IMR-90 (cell line): ENCODE results near the gene SPAG16. TPM values are rescaled to one million over a fixed set of nuclear protein-coding genes. Genes with fewer than 3 reads are reported as not detected.

Experiments
- ATAC-seq: fragments of 200-7000 bp; cut with Tn5 transposase; 2 replicates; pipeline ENCODE4 v1.9.1; 2020; ENCODE audit warnings: low read depth, mild to moderate bottlenecking, moderate library complexity
- BruUV-seq: library from RNA; stranded (reverse); fragments of 400-500 nt; replicated peaks from 2 replicates; lab custom pipeline; 2021; lab: Mats Ljungman, UMichigan
- CTCF ChIA-PET: fragments of 300-600 bp; formaldehyde crosslinking; extraction: SDS; loops from one replicate; lab custom pipeline; 2021; ENCODE audit warnings: antibody characterized with exemption; lab: Yijun Ruan, JAX
- POLR2A ChIA-PET: fragments of 300-600 bp; sonication (Branson Sonifier 250); formaldehyde crosslinking; loops from one replicate; lab custom pipeline; 2022; ENCODE audit warnings: antibody characterized with exemption; ENCODE audit not compliant: unreplicated experiment; lab: Charles Lee
- DNase-seq: peaks from one replicate; pipeline ENCODE4 v3.0.0; 2013
- H2AFZ ChIP-seq: replicated peaks from 2 replicates; pipeline ENCODE3; 2013; ENCODE audit warnings: low read length, mild to moderate bottlenecking; ENCODE audit not compliant: poor library complexity
- H2AK5ac ChIP-seq: 2 replicates; pipeline ENCODE4 v1.6.1; 2013; ENCODE audit warnings: low read depth, low read length, inconsistent platforms
- H2AK9ac ChIP-seq: replicated peaks from 2 replicates; pipeline ENCODE3; 2013; ENCODE audit warnings: mild to moderate bottlenecking, low read depth, low read length, moderate library complexity; ENCODE audit not compliant: poor library complexity
- H2BK120ac ChIP-seq: 2 replicates; pipeline ENCODE4 v1.6.1; 2013; ENCODE audit warnings: low read depth, low read length, inconsistent platforms
- H2BK15ac ChIP-seq: 3 replicates; pipeline ENCODE4 v1.6.1; 2013; ENCODE audit warnings: low read depth, low read length, inconsistent platforms
- H2BK20ac ChIP-seq: 2 replicates; pipeline ENCODE4 v1.6.1; 2013; ENCODE audit warnings: low read depth, mild to moderate bottlenecking, inconsistent platforms, low read length, moderate library complexity
- H2BK5ac ChIP-seq: 2 replicates; pipeline ENCODE4 v1.6.1; 2013; ENCODE audit warnings: mild to moderate bottlenecking, low read depth, low read length, inconsistent platforms; ENCODE audit not compliant: poor library complexity, severe bottlenecking
- H3K14ac ChIP-seq: replicated peaks from 2 replicates; pipeline ENCODE4 v1.6.1; 2013; ENCODE audit warnings: low read depth, low read length, inconsistent platforms
- H3K18ac ChIP-seq: 2 replicates; pipeline ENCODE4 v1.6.1; 2013; ENCODE audit warnings: low read depth, low read length, control low read depth
- H3K23ac ChIP-seq: 2 replicates; pipeline ENCODE4 v1.6.1; 2013; ENCODE audit warnings: low read depth, low read length, inconsistent platforms
- H3K27ac ChIP-seq: 2 replicates; pipeline ENCODE4 v1.5.1; 2013; ENCODE audit warnings: mild to moderate bottlenecking, control low read depth, low read length; ENCODE audit not compliant: insufficient read depth
- H3K27me3 ChIP-seq: 2 replicates; pipeline ENCODE4 v1.6.1; 2013; ENCODE audit warnings: low read length; ENCODE audit not compliant: control insufficient read depth, insufficient read depth
- H3K36me3 ChIP-seq: 2 replicates; pipeline ENCODE4 v1.6.1; 2013; ENCODE audit warnings: low read length, mixed read lengths; ENCODE audit not compliant: control insufficient read depth, insufficient read depth
- H3K4ac ChIP-seq: 2 replicates; pipeline ENCODE4 v1.6.1; 2013; ENCODE audit warnings: low read depth, low read length, inconsistent platforms
- H3K4me1 ChIP-seq: 2 replicates; pipeline ENCODE4 v1.6.1; 2013; ENCODE audit warnings: low read length, mixed read lengths; ENCODE audit not compliant: control insufficient read depth, insufficient read depth
- H3K4me2 ChIP-seq: 2 replicates; pipeline ENCODE4 v1.6.1; 2013; ENCODE audit warnings: low read depth, mild to moderate bottlenecking, control low read depth, low read length, moderate library complexity
- H3K4me3 ChIP-seq: 2 replicates; pipeline ENCODE4 v1.5.1; 2013; ENCODE audit warnings: low read depth, mild to moderate bottlenecking, control low read depth, low read length, moderate library complexity; ENCODE audit not compliant: insufficient read depth
- H3K56ac ChIP-seq: 2 replicates; pipeline ENCODE4 v1.6.1; 2013; ENCODE audit warnings: low read length, inconsistent platforms; ENCODE audit not compliant: insufficient read depth; ENCODE audit errors: extremely low read depth
- H3K79me1 ChIP-seq, 2 experiments: 2 replicates each; pipeline ENCODE4 v1.6.1; 2013; ENCODE audit warnings: low read length in 2 of 2, inconsistent platforms in 1 of 2, low read depth in 1 of 2
- H3K9ac ChIP-seq: 2 replicates; pipeline ENCODE4 v1.6.1; 2013; ENCODE audit warnings: low read depth, low read length, control low read depth
- H3K9me1 ChIP-seq: 2 replicates; pipeline ENCODE4 v1.6.1; 2013; ENCODE audit warnings: low read length, inconsistent platforms; ENCODE audit not compliant: insufficient read depth
- H3K9me3 ChIP-seq: 2 replicates; pipeline ENCODE4 v1.6.1; 2013; ENCODE audit warnings: low read length; ENCODE audit not compliant: control insufficient read depth, insufficient read depth
- H4K20me1 ChIP-seq: 2 replicates; pipeline ENCODE4 v1.6.1; 2013; ENCODE audit warnings: low read length, inconsistent platforms; ENCODE audit not compliant: insufficient read depth
- H4K5ac ChIP-seq: 2 replicates; pipeline ENCODE4 v1.6.1; 2013; ENCODE audit warnings: mild to moderate bottlenecking, low read depth, low read length, control low read depth
- H4K8ac ChIP-seq, 2 experiments: 2 replicates each; pipeline ENCODE4 v1.6.1; 2013; ENCODE audit warnings: low read depth in 2 of 2, low read length in 2 of 2, control low read depth in 1 of 2, inconsistent platforms in 1 of 2
- H4K91ac ChIP-seq: 2 replicates; pipeline ENCODE4 v1.6.1; 2013; ENCODE audit warnings: low read depth, low read length, inconsistent platforms; ENCODE audit not compliant: insufficient read depth
- BHLHE40 ChIP-seq: fragments of 150-350 bp; IDR thresholded peaks from 2 replicates; pipeline ENCODE4 v1.6.1; 2016; ENCODE audit warnings: mild to moderate bottlenecking, low read depth, low read length
- CEBPB ChIP-seq: IDR thresholded peaks from 2 replicates; pipeline ENCODE4 v1.6.1; 2012; ENCODE audit warnings: low read depth, low read length, improper control_type of control experiment
- MXI1 ChIP-seq: IDR thresholded peaks from 2 replicates; pipeline ENCODE4 v1.6.1; 2012; ENCODE audit warnings: low read depth, mild to moderate bottlenecking, low read length, moderate library complexity, borderline replicate concordance
- NFE2L2 ChIP-seq: fragments of 150-350 bp; IDR thresholded peaks from 2 replicates; pipeline ENCODE4 v1.6.1; 2016; ENCODE audit warnings: low read depth, mild to moderate bottlenecking, low read length
- POLR2A ChIP-seq: IDR thresholded peaks from 2 replicates; pipeline ENCODE4 v1.6.1; 2012; ENCODE audit warnings: mild to moderate bottlenecking, low read depth, low read length
- RAD21 ChIP-seq: IDR thresholded peaks from 2 replicates; pipeline ENCODE4 v1.6.1; 2012; ENCODE audit warnings: low read length, improper control_type of control experiment
- RCOR1 ChIP-seq: IDR thresholded peaks from 2 replicates; pipeline ENCODE4 v1.6.1; 2012; ENCODE audit warnings: mild to moderate bottlenecking, low read length, improper control_type of control experiment; ENCODE audit not compliant: insufficient replicate concordance
- RFX5 ChIP-seq: IDR thresholded peaks from 2 replicates; pipeline ENCODE4 v1.8.0; 2012; ENCODE audit warnings: low read depth, mild to moderate bottlenecking, low read length, moderate library complexity
- SMC3 ChIP-seq: fragments of 150-350 bp; IDR thresholded peaks from 2 replicates; pipeline ENCODE4 v1.6.1; 2016; ENCODE audit warnings: low read depth, mild to moderate bottlenecking, antibody characterized with exemption, low read length, moderate library complexity
- WGBS, 2 experiments: methylation state at CpG; one replicate each; pipeline versions ENCODE4 v1.1.5 to v1.1.7; 2013; ENCODE audit warnings: missing lambda C conversion rate in 2 of 2; ENCODE audit not compliant: insufficient read length in 1 of 2; ENCODE audit errors: extremely low coverage in 2 of 2; 5-methylcytosine and 5-hydroxymethylcytosine counted together
- dilution Hi-C: fragments of 300-500 bp; cut with HindIII; formaldehyde crosslinking; loops from one replicate; pipeline ENCODE4 v1.14.3; 2018; ENCODE audit warnings: low sequenced_read_pairs; ENCODE audit not compliant: unreplicated experiment
- in situ Hi-C: fragments of 300-500 bp; cut with MboI; formaldehyde crosslinking; loops from 3 replicates; pipeline ENCODE4 v1.14.3; 2019; ENCODE audit warnings: low sequenced_read_pairs, inconsistent platforms, mixed read lengths
- intact Hi-C: fragments of 100-400 bp; cut with micrococcal nuclease; formaldehyde crosslinking; loops from 2 replicates; pipeline ENCODE4 v1.10.0; 2022
- polyA plus RNA-seq, 3 experiments: library from polyadenylated mRNA; depleted of rRNA; stranded (reverse); fragments of >200 nt; gene quantifications; 2 replicates each; pipeline ENCODE4 v1.2.3, GENCODE V29; 2012; ENCODE audit warnings: low replicate concordance in 1 of 3
- total RNA-seq: library from RNA; depleted of rRNA; stranded (reverse); fragments of >200 nt; gene quantifications from 2 replicates; pipeline ENCODE4 v1.2.3, GENCODE V29; 2012
- TF ChIP-seq, protein P1 (sequence below): conservative IDR thresholded peaks from 2 replicates; pipeline ENCODE4 v1.5.1; 2012; ENCODE audit warnings: mild to moderate bottlenecking, low read depth, low read length, improper control_type of control experiment
- TF ChIP-seq, protein P2 (sequence below): fragments of 150-350 bp; IDR thresholded peaks from 2 replicates; pipeline ENCODE4 v1.6.1; 2017; ENCODE audit warnings: mild to moderate bottlenecking, antibody characterized with exemption, low read length, low read depth

SPAG16 gene
- total and polyA plus RNA-seq, 2 of the 4 experiments (the other 2 are of a cell fraction): 7.3 to 13.5 TPM

DNA sequence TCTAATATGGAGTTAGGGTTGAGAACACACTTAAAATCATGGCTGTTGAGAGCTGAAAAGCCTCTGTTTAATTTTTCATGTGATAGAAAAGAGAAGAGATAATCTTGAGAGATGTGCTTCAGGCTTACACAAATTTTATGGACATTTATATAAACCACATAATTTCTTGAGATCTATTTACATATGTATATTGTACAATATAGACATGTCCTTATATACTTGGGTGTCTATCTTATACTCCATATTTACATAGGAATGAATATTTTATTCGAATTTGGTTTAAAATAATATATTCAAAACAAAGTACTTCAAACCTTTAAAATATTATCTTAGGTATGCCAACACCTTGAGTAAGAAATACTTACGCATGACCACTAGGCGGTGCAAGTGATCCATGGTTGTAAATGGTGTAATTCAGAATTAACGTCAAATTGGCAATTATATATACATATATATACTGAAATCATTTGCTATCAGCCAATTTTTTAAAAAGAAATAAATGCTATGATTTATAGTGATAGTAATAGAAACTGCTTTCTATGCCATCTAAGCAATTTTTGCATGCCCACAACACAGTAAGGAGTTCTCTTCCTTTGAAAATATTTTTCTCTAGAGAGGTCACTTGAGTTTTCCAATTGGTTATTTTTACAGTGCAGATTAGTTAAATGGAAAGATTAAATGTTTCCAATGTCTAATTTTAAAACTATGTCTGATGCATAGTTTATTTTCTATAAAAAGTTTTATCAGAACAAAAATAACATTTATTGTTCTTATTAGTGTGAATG, 37.6 kb upstream of the SPAG16 start:
- H4K20me1 ChIP-seq: no peaks in the 10 kb centered on the region
- ChIA-PET POLR2A (no interaction called here), CTCF (no interaction called here)
- no CpG with 5 or more reads among the region's 4 CpGs for WGBS, 2 experiments
- no peak overlapping the region for H2BK120ac ChIP-seq
- H3K4me2 ChIP-seq: no peak overlapping the region
- dilution Hi-C loops (no loop called here), intact Hi-C loops (loop anchor here (1.0 kb wide), 1 partner anchor 560 kb away; no protein-coding TSS in a partner anchor), in situ Hi-C loops (loop anchor here (10.0 kb wide), 1 partner anchor 562 kb away; no protein-coding TSS in a partner anchor)
- no peak overlapping the region for H3K23ac ChIP-seq
- no peak overlapping the region for H3K56ac ChIP-seq
- no peaks in the 10 kb centered on the region; the same call in 1 of the 2 replicates for H3K9me1 ChIP-seq
- no peak overlapping the region for H2BK5ac ChIP-seq
- no peak overlapping the region for H4K91ac ChIP-seq
- no peak overlapping the region for H3K4me3 ChIP-seq
- H2AK9ac ChIP-seq: no peak overlapping the region
- H3K18ac ChIP-seq: no peak overlapping the region
- H2AFZ ChIP-seq: no peak overlapping the region
- H3K14ac ChIP-seq: no peak overlapping the region
- H3K27ac ChIP-seq: no peak overlapping the region
- no peak for TF ChIP-seq MXI1
- peak; percentile 73 for TF ChIP-seq RAD21
- TF ChIP-seq RFX5: no peak
- peak; percentile 62 for TF ChIP-seq SMC3
- no peak for TF ChIP-seq RCOR1
- no peak for TF ChIP-seq POLR2A
- TF ChIP-seq, protein P1, sequence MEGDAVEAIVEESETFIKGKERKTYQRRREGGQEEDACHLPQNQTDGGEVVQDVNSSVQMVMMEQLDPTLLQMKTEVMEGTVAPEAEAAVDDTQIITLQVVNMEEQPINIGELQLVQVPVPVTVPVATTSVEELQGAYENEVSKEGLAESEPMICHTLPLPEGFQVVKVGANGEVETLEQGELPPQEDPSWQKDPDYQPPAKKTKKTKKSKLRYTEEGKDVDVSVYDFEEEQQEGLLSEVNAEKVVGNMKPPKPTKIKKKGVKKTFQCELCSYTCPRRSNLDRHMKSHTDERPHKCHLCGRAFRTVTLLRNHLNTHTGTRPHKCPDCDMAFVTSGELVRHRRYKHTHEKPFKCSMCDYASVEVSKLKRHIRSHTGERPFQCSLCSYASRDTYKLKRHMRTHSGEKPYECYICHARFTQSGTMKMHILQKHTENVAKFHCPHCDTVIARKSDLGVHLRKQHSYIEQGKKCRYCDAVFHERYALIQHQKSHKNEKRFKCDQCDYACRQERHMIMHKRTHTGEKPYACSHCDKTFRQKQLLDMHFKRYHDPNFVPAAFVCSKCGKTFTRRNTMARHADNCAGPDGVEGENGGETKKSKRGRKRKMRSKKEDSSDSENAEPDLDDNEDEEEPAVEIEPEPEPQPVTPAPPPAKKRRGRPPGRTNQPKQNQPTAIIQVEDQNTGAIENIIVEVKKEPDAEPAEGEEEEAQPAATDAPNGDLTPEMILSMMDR: peak; percentile 75
- no peak for TF ChIP-seq BHLHE40
- TF ChIP-seq NFE2L2: no peak
- no peak for TF ChIP-seq CEBPB
- TF ChIP-seq, protein P2, sequence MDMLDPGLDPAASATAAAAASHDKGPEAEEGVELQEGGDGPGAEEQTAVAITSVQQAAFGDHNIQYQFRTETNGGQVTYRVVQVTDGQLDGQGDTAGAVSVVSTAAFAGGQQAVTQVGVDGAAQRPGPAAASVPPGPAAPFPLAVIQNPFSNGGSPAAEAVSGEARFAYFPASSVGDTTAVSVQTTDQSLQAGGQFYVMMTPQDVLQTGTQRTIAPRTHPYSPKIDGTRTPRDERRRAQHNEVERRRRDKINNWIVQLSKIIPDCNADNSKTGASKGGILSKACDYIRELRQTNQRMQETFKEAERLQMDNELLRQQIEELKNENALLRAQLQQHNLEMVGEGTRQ: no peak
- no peaks in the 10 kb centered on the region for H3K79me1 ChIP-seq
- H3K4me1 ChIP-seq: no peaks in the 10 kb centered on the region
- H3K9ac ChIP-seq: no peak overlapping the region
- H3K27me3 ChIP-seq: no peaks in the 10 kb centered on the region
- BruUV-seq: no TSS peak
- ATAC-seq (peak; percentile 65), DNase-seq (peak; percentile 64)
- no peaks in the 10 kb centered on the region for H3K9me3 ChIP-seq
- no peak overlapping the region for H4K8ac ChIP-seq
- H3K36me3 ChIP-seq: no peaks in the 10 kb centered on the region
- no peak overlapping the region for H2AK5ac ChIP-seq
- no peak overlapping the region for H2BK15ac ChIP-seq
- no peak overlapping the region for H4K5ac ChIP-seq
- no peak overlapping the region for H2BK20ac ChIP-seq
- no peak overlapping the region for H3K4ac ChIP-seq
